NCI-H2107 treated with DMSO at 0.1 percent for 48 hours (cell line): ENCODE data around the gene CTNNBL1.
A peak's percentile ranks its signal among the peaks of the same experiment; 100 is the strongest.
"Not testable (repeated sequence)": the region's sequence is repeated elsewhere in the genome, so short reads cannot be mapped to it uniquely, and the experiment has no call there.

ENCODE experiments used
- DNase-seq: peaks from one replicate; lab custom pipeline; 2025; ENCODE audit not compliant: unreplicated experiment; lab: John Stamatoyannopoulos, UW

Gene CTNNBL1

DNA sequence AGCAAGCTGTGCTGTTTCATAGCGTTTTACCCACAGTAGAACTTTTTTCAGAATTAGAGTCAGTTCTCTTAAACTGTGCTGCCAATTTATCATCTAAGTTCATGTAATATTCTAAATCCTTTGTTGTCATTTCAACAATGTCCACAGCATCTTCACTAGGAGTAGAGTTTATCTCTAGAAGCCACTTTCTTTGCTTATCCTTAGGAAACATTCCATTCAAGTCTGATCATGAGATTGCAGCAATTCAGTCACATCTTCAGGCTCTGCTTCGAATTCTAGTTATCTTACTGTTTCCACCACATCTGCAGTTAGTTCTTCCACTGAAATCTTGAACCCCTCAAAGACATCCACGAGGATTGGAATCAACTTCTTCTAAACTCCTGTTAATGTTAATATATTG is 12.5 kb downstream of the CTNNBL1 start:
- DNase-seq, result no peak

DNA sequence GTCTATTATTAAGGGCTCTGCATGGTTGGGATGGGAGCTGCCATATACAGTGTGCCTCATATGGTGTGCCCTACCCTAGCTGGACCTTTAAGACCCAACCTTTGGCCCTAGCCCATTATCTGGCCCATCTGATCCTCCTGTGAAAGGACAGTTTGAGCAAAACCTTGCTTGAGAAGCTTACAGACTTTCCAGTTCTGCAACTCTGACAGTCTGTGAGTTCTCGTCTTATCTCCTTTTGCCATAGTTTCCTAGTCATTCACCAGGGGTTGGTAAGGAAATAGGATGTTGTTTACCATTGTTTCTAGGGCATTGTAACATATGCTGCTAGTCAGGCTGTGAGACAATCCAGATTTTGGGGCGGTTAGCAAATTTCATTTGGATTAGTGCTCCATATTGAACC is 17.2 kb downstream of the CTNNBL1 start:
- DNase-seq, result no peak

DNA sequence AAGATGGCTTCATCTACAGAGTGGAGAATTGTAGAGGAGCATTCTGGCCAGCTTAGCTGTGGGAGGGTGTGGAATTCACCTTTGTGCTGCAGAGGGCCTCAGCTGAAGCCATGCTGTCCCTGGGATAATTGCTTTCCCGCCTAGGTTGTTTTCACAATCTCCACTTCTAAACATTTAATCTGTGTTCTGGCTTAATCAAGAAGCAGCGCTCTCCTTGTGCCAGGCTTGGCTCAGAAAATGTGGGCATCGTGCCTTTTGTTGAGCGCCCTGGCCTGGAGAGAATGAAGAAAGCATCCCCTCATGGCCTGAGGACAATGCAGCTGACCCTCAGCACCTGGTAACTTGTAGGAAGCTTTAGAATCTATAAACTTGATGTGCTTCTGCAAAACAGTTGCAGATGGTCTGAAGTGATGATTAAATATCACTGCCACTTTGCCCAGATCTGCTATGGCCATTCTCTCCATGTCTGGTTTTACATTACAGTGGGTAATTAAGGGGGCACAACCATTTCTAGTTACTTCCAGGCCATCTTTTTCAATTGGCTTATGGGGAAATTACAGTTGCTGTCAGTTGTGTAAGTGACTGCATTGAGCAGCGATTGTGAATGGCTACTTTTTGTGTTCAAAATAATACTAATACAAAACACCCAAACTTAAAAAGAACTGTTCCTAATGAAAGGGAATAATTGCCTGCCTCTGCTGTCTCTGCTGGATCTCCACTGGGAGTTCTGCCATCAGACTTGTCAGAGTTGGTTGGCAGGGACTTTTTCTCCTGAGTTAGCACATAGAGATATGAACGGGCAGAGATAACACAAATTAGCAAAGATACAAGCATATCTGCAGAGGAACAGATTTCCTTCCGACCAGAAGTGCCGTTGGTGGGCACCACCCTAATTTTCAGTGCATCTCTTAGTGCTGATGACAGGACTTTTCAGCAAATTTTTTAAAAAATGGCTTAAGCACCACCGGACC is 18.4 kb downstream of the CTNNBL1 start:
- peak; percentile 16 for DNase-seq

DNA sequence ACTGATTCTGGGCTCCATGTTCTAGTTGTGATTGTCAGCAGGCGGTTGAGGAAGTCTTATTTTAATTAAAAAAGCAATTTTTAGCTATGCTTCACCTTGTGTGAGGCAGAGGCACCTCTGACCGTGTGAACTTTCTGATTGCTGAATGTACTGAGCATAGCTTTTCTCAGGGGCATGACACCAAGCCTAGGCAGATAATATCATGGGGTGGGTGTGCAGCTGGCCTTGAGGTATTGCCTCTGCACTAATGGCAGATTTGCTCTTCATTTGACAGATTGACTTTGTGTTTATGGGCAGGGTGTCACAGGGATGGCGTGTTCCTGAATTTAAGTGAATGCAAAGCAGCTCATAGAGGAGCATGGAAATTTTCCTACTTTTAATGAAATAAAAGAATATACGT is 19.6 kb downstream of the CTNNBL1 start:
- DNase-seq, result no peak

DNA sequence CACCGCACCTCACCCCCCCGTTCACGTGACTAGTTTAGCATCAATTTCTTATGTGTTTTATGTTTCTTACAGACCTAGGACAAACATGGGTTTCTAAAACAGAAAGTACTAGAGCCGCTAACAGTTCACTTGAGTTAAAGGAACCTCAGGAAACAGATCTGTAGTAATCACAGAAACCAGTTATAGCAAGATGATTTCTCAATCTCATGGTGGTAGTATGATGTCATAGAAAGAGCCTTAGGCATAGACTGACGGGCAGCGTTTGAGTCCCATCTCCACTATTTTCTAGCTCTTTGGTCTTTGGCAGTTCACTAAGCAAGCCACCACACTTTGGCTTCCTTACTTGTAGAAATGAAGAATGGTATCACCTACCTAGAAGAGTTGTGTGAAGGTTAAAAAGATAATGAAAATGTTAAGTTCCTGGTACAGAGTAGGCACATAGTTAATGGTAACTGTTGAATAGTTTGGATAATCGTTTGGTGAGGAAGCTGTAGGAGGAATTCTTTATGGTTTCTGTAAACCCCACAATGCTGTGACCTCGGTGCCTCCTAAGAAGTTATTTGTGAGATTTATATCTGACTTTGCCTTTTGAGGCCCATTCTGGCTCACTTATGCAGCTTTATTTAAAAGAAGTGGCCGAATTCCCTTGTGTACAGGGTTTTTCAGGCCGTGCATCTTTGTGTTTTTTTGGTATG is 21.3 kb downstream of the CTNNBL1 start:
- no peak for DNase-seq

DNA sequence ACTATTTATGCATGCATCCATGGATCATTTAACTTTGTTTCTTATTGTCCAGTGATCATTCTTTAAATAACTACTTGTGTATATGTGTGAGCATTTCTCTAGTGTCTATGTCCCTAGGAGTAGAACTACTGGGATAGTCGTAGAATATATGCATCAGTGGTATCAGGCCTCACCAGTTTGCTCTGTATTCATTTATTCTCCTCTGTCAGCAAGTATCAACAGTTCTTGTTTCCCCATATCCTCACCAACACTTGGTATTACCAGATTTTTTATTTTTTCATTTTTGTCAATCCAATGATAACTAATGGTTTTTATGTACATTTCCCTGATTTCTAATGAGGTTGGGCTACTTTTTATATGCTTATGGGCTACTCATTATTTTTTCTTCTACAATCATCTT is 27.9 kb downstream of the CTNNBL1 start:
- no peak for DNase-seq

DNA sequence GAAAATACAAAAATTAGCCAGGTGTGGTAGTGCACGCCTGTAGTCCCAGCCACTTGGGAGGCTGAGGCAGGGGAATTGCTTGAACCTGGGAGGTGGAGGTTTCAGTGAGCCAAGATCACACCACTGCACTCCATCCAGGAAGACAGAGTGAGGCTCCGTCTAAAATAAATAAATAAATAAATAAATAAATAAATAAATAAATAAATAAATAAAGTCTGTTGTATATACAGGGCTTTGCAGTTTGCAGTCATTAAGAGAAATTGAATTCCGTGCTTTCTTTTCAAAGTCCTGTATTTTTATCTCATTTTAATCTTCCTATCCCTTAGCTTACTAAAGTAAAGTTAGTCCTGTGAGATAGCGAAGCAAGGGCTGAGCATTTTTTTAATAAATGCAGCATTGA is 28.5 kb downstream of the CTNNBL1 start:
- not testable (repeated sequence) for DNase-seq

DNA sequence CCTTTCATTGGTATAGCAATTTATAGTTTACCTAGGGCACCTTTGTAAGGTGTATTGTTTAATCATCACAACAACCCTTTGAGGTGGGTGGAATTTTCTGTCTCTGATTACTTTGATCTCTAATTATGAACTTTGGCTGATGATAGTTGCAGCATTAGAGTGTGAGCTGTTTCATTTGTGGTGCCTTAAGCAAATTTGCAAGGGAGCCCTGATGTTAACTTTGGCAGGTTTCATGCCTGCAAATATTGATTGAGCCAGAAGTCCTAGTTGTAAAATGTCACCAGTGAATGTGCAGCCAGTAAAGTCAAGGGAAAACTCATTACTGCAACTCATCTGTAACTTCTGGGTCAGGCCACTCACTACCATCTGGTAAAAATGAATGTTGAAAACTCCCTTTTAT is 29.8 kb downstream of the CTNNBL1 start:
- DNase-seq, result no peak

DNA sequence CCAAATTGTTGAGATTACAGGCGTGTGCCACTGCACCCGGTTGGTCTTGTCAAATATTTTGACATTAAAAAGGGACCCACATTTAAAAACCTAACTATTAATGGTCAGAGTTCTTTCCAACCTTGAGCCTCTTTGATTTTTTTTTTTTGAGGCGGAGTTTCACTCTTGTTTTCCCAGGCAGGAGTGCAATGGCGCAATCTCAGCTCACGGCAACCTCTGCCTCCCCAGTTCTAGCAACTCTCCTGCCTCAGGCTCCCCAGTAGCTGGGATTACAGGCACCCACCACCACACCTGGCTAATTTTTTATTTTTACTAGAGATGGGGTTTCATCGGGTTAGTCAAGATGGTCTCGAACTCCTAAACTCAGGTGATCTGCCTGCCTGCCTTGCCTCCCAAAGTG is 31.3 kb downstream of the CTNNBL1 start:
- DNase-seq, result no peak

DNA sequence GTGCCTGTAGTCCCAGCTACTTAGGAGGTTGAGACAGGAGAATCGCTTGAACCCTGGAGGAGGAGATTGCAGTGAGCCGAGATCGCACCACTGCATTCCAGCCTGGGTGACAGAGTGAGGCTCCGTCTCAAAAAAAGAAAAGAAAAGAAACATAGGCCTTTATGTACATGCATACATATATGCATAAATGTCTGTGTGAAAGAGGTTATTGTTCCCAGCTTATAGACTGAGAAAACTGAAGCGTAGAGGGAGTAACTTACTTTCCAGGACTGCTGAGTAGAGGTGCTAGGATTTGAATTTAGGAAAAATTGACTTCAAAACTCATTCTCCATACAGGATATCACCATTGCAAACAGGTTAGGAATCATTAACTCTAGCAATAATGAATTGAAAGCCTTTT is 32.0 kb downstream of the CTNNBL1 start:
- DNase-seq, result no peak

DNA sequence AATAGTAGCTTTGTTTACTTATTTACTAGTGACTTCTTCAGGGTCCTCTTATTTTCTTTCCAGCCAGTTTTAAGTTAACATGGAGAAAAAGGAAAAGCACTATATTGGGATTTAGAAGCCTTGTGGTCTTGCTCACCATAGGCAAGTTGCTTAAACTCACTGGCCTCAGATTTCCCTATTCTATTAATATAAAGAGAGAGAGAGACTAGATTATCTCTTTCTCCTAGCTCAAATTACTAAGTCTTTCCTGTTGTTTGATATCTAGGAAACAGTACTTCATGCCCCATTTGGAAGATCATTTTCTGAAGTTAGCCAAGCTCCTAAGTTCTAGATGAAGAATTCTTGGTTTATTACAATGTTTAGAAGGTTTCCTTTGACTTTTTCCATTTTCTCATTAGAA is 32.5 kb downstream of the CTNNBL1 start:
- DNase-seq, result peak; percentile 2

DNA sequence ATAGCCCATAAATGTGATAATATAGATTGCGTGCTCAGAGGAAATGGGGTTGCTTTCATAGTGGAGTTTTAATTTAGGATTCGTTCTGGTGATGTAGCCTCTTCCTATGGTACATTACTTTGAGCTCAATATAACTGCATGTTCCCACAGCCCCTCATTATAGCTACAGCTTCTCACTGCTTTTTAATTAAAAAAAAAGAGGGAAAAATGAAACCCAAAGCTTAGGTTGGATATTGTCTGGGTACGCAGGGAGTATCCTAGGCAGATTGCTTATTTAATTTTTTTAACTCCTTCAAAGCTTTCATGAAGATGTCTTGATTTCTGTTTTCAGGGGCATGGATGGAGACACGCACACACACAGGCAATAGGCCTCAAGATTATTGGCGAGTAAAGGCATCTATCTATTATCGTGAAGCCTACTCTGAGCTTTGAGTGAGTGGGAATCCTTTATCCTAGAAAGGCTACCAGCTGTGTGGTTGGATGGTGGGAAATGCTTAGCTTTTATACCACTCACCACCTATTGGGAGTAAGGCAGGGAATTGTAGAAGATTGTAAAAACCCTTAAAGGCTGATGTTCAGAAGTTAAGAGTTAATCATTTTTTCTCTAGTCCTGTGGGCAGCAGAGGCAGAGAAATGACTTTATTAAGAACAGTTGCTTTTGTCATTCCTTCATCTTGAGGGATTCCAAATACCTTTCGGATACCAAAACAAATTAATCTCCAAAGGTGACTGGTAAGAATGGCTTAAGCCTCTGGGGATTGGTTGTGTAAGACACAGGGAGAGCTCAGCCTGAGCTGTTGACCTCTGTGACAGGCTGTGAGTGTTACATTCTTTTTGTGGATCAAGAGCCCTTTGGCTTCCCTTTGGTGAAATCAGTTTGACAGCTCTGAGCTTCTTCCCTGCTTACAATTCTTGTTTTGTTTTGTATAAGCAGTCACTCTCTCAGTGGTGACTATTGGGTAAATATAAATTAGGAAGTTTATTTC is 33.4 kb downstream of the CTNNBL1 start:
- DNase-seq, result no peak

DNA sequence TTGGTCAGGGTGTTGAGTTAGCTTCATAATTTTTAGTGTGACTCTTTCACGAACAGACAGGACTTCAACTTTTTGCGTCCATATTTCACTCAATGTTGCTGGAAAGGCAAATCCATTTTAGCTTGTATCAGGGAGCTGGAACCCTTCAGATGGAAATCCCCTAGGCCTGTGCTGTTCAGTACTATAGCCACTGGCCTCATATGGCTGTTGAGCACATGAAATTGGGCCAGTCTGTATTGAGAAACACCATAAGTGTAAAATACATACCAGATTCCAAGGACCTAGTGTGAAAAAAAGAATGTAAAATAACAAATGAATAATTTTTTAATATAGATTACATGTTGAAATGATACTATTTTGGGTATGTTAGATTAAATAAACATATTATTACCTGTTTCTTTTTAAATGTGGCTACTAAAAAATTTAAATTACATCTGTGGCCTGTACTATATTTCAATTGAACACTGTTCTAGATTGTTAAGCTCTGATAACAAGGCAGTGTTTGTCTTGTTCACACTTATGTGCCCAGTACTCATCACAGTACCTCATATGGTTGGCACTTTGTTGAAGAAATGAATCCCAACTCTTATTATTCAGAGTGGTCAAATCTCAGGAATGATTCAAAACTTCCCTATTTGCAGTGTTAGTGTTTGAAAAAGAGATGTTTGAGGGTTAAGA is 34.3 kb downstream of the CTNNBL1 start:
- no peak for DNase-seq

DNA sequence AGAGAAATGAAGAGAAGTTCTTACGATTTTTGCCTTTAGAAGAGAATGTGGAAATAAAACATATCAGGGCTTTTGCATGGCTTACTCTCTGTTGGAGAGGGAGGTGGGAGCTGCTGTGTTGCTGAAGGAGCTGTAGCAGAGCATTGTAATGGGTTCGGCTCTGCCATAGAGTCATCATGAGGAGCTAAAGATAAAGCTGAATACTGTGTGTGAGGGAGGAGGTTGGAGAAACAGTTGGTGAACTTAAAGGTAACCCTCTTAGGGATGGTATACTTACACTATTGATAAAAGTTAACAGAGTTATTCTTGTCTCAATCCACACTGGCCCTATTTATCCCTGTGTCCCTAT is 34.8 kb downstream of the CTNNBL1 start:
- no peak for DNase-seq

DNA sequence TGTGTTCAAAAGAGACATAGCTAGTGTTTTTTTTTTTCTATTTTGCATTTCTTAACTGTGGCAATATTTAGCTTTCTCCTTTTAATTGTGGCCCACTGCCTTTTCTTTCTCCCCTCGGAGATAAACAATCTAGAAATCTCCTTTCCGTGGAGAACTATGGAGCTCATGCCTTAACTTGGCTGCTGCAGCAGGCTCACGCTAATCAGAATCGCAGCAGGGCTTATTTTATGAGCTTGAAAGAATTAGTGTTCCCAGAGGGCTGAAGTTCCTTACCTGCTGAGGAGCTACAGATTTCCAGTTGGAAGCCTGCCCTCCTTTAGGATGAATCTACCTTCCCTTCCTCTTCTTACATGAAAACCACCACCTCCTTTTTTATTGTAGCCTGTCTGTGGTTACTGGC is 35.6 kb downstream of the CTNNBL1 start:
- peak; percentile 18 for DNase-seq

DNA sequence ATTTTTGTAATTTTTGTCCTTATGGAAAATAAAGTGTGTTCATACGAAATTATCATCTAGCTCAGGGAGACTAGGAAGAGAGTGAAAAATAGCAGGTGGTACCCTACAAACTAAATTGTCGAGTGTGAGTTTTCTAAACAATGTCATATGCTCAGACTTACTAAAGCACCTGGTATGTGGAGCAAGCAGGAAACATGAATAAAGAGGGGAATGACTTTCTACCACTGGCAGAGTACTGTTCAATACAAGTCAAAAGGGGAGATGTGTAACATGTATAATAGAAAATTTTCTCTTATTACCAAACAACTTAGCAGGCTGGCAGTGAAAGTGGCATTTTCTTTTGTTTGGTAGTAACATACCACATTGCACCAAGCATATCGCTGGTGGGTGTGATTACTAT is 36.1 kb downstream of the CTNNBL1 start:
- peak; percentile 18 for DNase-seq

DNA sequence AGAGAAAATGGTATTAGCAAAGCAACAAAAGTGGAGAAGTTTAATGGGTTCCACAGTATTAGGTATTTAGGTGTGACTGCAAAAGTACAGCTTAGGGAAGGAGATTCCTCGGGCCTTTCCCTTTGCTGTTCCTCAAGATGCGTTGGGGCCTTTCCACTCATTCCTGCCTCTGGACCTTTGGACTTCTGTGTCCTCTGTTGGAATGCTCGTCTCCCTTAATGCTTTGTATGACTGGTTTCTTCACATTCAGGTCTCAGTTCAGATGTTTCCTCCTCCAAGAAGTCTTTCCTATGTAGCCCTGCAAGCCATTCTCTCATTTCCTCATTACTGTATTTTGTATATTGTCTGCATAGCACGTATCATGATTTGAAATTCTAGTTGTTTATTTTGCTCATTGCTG is 39.6 kb downstream of the CTNNBL1 start:
- no peak for DNase-seq

DNA sequence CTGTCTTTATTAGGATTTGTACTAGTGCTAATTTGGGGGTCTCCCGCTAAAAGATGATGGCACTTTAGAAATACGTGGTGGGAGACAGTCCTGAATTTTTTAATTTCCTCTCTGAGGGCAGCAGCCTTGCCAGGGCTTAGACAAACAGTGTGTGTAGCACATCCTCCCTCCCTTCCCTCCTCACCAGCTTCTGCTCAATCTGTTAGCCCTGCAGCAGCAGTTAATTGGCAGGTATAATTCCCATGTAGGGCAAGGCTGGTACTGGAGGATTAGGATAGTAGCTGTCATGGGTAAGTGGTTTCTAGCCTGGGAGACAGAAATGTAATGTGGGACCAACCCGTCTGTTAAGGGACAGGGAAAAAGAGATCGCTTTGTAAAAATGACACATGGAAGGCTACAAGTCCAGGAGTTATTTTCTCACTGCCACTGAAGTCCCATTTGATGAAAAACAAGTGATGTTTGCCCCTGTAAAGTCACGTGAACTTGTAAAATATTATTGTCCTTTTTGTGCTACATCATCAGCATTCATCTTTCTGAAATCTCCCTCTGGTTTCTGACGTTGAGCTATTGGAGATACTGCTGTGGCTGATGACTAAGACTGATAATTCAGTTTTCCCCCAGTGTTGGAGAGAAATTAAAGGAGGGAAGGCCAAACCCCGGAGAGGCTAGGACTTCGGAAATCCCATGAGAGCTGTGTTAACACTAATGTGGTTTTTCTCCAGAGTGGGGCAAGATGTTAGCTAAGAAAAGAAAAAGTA is 40.6 kb downstream of the CTNNBL1 start:
- no peak for DNase-seq

DNA sequence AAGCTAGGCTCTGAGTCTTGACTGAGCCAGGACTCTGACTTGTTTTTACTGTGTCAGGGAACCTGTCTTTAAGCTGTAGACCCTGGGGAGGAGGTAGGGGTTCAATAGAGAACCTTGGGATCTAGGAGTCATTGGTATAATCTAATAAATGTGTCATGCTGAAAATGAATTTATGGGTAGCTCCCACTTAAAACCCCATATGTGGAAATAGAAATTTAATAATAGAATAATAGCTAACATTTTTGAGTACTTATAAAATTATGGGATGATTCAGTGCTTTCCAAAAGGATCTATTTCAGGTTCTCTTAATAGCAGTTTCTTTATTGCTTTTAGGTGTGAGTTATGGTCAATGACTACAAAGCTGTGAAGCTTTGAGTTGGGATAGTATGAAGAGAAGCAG is 41.7 kb downstream of the CTNNBL1 start:
- DNase-seq, result no peak

DNA sequence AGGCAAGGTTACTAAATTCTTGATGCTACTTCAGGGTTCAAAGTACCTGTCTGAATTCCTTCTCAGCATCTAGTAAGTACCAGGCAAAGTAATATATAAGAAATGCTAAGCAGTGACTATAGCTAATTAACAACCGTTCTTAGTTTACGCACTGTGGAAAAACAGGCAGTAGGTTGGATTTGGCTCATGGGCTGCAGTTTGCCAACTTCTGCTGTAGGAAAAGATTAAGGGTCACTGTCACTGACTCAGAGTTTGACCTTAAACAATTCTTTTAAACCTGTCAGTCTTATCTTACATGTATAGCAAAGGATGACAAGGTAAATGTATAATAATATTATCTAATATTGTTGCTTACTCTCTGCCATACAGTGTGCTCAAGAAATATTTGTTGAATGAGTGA is 42.3 kb downstream of the CTNNBL1 start:
- no peak for DNase-seq
